NAMALWA (cell line): ENCODE results near the gene PRSS21.

Experiments used
- DNase-seq: peaks from one replicate; pipeline ENCODE4 v3.0.0-alpha.2; 2015; ENCODE audit warnings: low spot score

Gene PRSS21

GRCh38 chr16:2867661-2867986, 50.6 kb downstream of the PRSS21 start:
- DNase-seq, result no peak

DNA sequence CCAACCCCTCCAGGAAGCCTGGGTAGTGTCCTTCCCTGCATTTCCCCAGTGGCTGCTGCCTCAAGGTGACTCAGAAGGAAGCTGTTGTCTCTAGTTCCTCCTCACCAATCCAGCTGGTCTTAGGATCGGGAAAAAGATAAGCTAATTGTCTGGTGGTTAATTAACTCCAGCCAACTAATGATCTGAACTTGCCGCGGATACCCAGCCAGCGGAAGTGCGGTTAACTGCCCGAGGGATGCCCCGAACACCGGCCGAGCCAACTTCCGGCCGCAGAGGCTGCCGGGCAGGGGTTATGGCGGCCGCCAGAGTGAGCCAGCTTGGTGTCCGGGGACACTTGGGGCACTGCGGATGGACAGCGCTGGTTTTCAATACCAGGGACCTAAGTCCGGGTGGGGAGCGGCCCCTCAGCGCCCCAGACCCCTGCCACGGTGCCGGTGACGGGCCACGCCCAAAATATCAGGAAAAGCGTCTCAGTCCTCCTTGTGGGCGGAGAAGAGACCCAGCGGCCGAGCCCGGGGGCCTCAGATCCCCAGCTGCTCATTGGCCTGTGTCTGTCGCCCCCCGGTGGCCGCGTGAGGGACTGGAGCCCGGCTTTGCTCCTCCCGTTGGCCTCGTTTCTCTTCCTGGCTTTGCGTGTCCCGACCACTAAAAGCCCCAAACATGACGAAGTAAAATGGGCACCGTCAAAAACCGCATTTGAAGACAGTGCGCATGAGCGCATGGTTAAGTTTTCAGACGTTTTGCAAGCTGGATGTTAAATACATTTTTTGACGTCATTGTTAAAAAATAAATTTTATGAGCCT, 51.2 kb downstream of the PRSS21 start:
- peak; percentile 95 for DNase-seq
